T-helper 17 cell (primary cell): ENCODE measurements around the gene STAT3. TPM values are rescaled to one million over a fixed set of nuclear protein-coding genes. Genes with fewer than 3 reads are reported as not detected.
"Not testable (repeated sequence)": the region's sequence is repeated elsewhere in the genome, so short reads cannot be mapped to it uniquely, and the experiment has no call there.

Experiments
- ATAC-seq: fragments of 150-1000 bp; cut with Tn5 transposase; 2 replicates; pipeline ENCODE4 v1.10.0; 2021; ENCODE audit warnings: mild to moderate bottlenecking, moderate library complexity
- DNase-seq, 3 donors: peaks; one replicate each; pipeline versions ENCODE4 v3.0.0 to v3.0.0-alpha.2; 2020 to 2021
- H3K9me3 ChIP-seq: one replicate; pipeline ENCODE4 v1.7.0; 2013; ENCODE audit warnings: low read length, mild to moderate bottlenecking; ENCODE audit not compliant: control insufficient read depth, poor library complexity, severe bottlenecking
- H3K27ac Mint-ChIP-seq: one replicate; pipeline ENCODE4 v1.8.0; 2022; ENCODE audit warnings: mild to moderate bottlenecking, moderate library complexity, mixed read lengths
- H3K27me3 Mint-ChIP-seq: one replicate; pipeline ENCODE4 v1.8.0; 2022; ENCODE audit warnings: mixed read lengths
- H3K36me3 Mint-ChIP-seq: one replicate; pipeline ENCODE4 v1.8.0; 2022; ENCODE audit warnings: low read depth, mixed read lengths
- H3K4me1 Mint-ChIP-seq: one replicate; pipeline ENCODE4 v1.8.0; 2022; ENCODE audit warnings: mild to moderate bottlenecking, mixed read lengths
- H3K4me3 Mint-ChIP-seq: one replicate; pipeline ENCODE4 v1.8.0; 2022; ENCODE audit warnings: mild to moderate bottlenecking, moderate library complexity, mixed read lengths
- total RNA-seq, 4 donors: library from RNA in 2 of 4; stranded (reverse) in 2 of 4; gene quantifications; one replicate each; pipeline ENCODE4 v1.2.3 and lab custom pipeline; 2022 to 2026

The STAT3 gene
- total RNA-seq, 2 donors from 2014 or later, result 203 to 221 TPM

- Mint-ChIP-seq H3K4me3 (peak overlapping the region; percentile 12), H3K27me3 (no peaks in the 10 kb centered on the region), H3K4me1 (peaks cover 15% of the 10 kb centered on the region), H3K27ac (peak overlapping the region; percentile 71), H3K36me3 (peaks cover 7% of the 10 kb centered on the region)
- peak; percentile 82 to 93 (median 84) for DNase-seq
- no peaks in the 10 kb centered on the region for H3K9me3 ChIP-seq
- peak; percentile 99 for ATAC-seq
Observed at GRCh38 chr17:42322382-42323267, 65.6 kb downstream of the STAT3 start.

GRCh38 chr17:42321555-42321954 lies 66.7 kb downstream of the STAT3 start:
- peak overlapping the region; percentile 71 for H3K27ac Mint-ChIP-seq
- no peak overlapping the region for H3K4me3 Mint-ChIP-seq
- peaks cover 7% of the 10 kb centered on the region for H3K36me3 Mint-ChIP-seq
- H3K9me3 ChIP-seq, result no peaks in the 10 kb centered on the region
- no peaks in the 10 kb centered on the region for H3K27me3 Mint-ChIP-seq
- peaks cover 18% of the 10 kb centered on the region for H3K4me1 Mint-ChIP-seq
- DNase-seq, result no peak
- ATAC-seq, result no peak

- Mint-ChIP-seq H3K27ac (peak overlapping the region; percentile 37), H3K4me1 (peaks cover 38% of the 10 kb centered on the region)
- not testable (repeated sequence) for H3K36me3 Mint-ChIP-seq, H3K9me3 ChIP-seq, H3K4me3 Mint-ChIP-seq, DNase-seq, ATAC-seq, H3K27me3 Mint-ChIP-seq
Observed at GRCh38 chr17:42317967-42318366, 70.3 kb downstream of the STAT3 start.

- peaks cover 36% of the 10 kb centered on the region for H3K4me1 Mint-ChIP-seq
- no peaks in the 10 kb centered on the region for H3K9me3 ChIP-seq
- no peaks in the 10 kb centered on the region for H3K27me3 Mint-ChIP-seq
- DNase-seq (no peak), ATAC-seq (no peak)
- H3K27ac Mint-ChIP-seq, result peak overlapping the region; percentile 32
- H3K36me3 Mint-ChIP-seq, result peaks cover 5% of the 10 kb centered on the region
- no peak overlapping the region for H3K4me3 Mint-ChIP-seq
Observed at GRCh38 chr17:42317266-42317845, 70.9 kb downstream of the STAT3 start.

- Mint-ChIP-seq H3K27me3 (no peaks in the 10 kb centered on the region), H3K4me1 (peaks cover 40% of the 10 kb centered on the region), H3K27ac (peak overlapping the region; percentile 32), H3K4me3 (no peak overlapping the region), H3K36me3 (peaks cover 5% of the 10 kb centered on the region)
- H3K9me3 ChIP-seq, result no peaks in the 10 kb centered on the region
- DNase-seq (no peak), ATAC-seq (no peak)
Observed at GRCh38 chr17:42316755-42317154, 71.5 kb downstream of the STAT3 start.

GRCh38 chr17:42315402-42316156 lies 72.7 kb downstream of the STAT3 start:
- Mint-ChIP-seq H3K4me3 (peak overlapping the region; percentile 77), H3K27me3 (no peaks in the 10 kb centered on the region), H3K36me3 (peaks cover 5% of the 10 kb centered on the region), H3K4me1 (peaks cover 45% of the 10 kb centered on the region), H3K27ac (peak overlapping the region; percentile 89)
- peak; percentile 41 for ATAC-seq
- no peaks in the 10 kb centered on the region for H3K9me3 ChIP-seq
- no peak for DNase-seq

GRCh38 chr17:42313773-42314566 lies 74.3 kb downstream of the STAT3 start:
- ATAC-seq (no peak), DNase-seq (no peak)
- H3K9me3 ChIP-seq, result no peaks in the 10 kb centered on the region
- H3K36me3 Mint-ChIP-seq, result no peaks in the 10 kb centered on the region
- H3K4me3 Mint-ChIP-seq, result peak overlapping the region; percentile 62
- H3K27ac Mint-ChIP-seq, result peak overlapping the region; percentile 89
- H3K27me3 Mint-ChIP-seq, result no peaks in the 10 kb centered on the region
- peaks cover 39% of the 10 kb centered on the region for H3K4me1 Mint-ChIP-seq

- Mint-ChIP-seq H3K36me3 (no peaks in the 10 kb centered on the region), H3K27me3 (no peaks in the 10 kb centered on the region), H3K4me3 (peak overlapping the region; percentile 62), H3K4me1 (peaks cover 41% of the 10 kb centered on the region), H3K27ac (peak overlapping the region; percentile 89)
- ATAC-seq (no peak), DNase-seq (no peak)
- no peaks in the 10 kb centered on the region for H3K9me3 ChIP-seq
Observed at GRCh38 chr17:42313389-42313772, 74.9 kb downstream of the STAT3 start.

- H3K36me3 Mint-ChIP-seq, result no peaks in the 10 kb centered on the region
- H3K4me1 Mint-ChIP-seq, result peaks cover 41% of the 10 kb centered on the region
- no peaks in the 10 kb centered on the region for H3K27me3 Mint-ChIP-seq
- no peaks in the 10 kb centered on the region for H3K9me3 ChIP-seq
- peak overlapping the region; percentile 89 for H3K27ac Mint-ChIP-seq
- peak overlapping the region; percentile 79 for H3K4me3 Mint-ChIP-seq
- DNase-seq (peak; percentile 58 to 74 (median 67)), ATAC-seq (peak; percentile 76)
Observed at GRCh38 chr17:42312285-42313130, 75.7 kb downstream of the STAT3 start.

GRCh38 chr17:42312035-42312284 lies 76.3 kb downstream of the STAT3 start:
- peaks cover 40% of the 10 kb centered on the region for H3K4me1 Mint-ChIP-seq
- no peaks in the 10 kb centered on the region for H3K27me3 Mint-ChIP-seq
- DNase-seq (no peak), ATAC-seq (no peak)
- H3K4me3 Mint-ChIP-seq, result peak overlapping the region; percentile 79
- no peaks in the 10 kb centered on the region for H3K36me3 Mint-ChIP-seq
- H3K27ac Mint-ChIP-seq, result peak overlapping the region; percentile 89
- H3K9me3 ChIP-seq, result no peaks in the 10 kb centered on the region

- no peak for ATAC-seq
- H3K27me3 Mint-ChIP-seq, result no peaks in the 10 kb centered on the region
- no peak for DNase-seq
- H3K4me3 Mint-ChIP-seq, result peak overlapping the region; percentile 79
- H3K9me3 ChIP-seq, result no peaks in the 10 kb centered on the region
- no peaks in the 10 kb centered on the region for H3K36me3 Mint-ChIP-seq
- H3K4me1 Mint-ChIP-seq, result peaks cover 39% of the 10 kb centered on the region
- peak overlapping the region; percentile 89 for H3K27ac Mint-ChIP-seq
Observed at GRCh38 chr17:42311240-42312034, 76.8 kb downstream of the STAT3 start.
